ENCODE data around the gene CA14. TPM values are rescaled to one million over a fixed set of nuclear protein-coding genes. Genes with fewer than 3 reads are reported as not detected.

The CA14 gene
- total RNA-seq, 1 experiment from 2014 or later = 42.0 TPM

GRCh38 chr1:150293433-150294253 is 36.1 kb downstream of the CA14 start, which contains the start of gene MRPS21:
Gene MRPS21, plus strand, starts transcription at chr1:150293861. Its CDS starts 506 bp downstream, at chr1:150294367.
- Histone ChIP-seq H3T11ph (ENCODE audit: low read length) (peak within 1 kb of the TSS; percentile 99), H3K4me2 (ENCODE audit: insufficient read depth, insufficient read length, low read length) (peak within 1 kb of the TSS; percentile 99), H3K9ac (ENCODE audit: extremely low read depth, insufficient read length, low read length) (peak within 1 kb of the TSS; percentile 90), H2BK15ac (ENCODE audit: low read depth, low read length) (no peak within 1 kb of the TSS), H3K18ac (ENCODE audit: insufficient read length, low read depth, low read length) (peak within 1 kb of the TSS; percentile 99), H3K56ac (ENCODE audit: insufficient read length, low read depth, low read length) (peak within 1 kb of the TSS; percentile 41), H3K9me3 (ENCODE audit: control insufficient read depth, low read depth, low read length) (no peaks in the 10 kb centered on the region), H3K79me2 (ENCODE audit: insufficient read depth, low read length) (peaks cover 5% of the 10 kb centered on the region; the same call in 1 of the 2 replicates), H2BK12ac (ENCODE audit: insufficient read length, low read depth, low read length) (peak within 1 kb of the TSS; percentile 91), H3K23me2 (ENCODE audit: insufficient read length, low read depth, low read length, poor library complexity, severe bottlenecking) (peaks cover 9% of the 10 kb centered on the region), H2AK5ac (ENCODE audit: insufficient read length, low read length) (no peak within 1 kb of the TSS), H3K14ac (ENCODE audit: insufficient read depth, low read length) (peak within 1 kb of the TSS; percentile 95), H3K23ac (ENCODE audit: insufficient read length, low read depth, low read length) (peak within 1 kb of the TSS; percentile 2), H3K4ac (ENCODE audit: low read depth, low read length) (no peak within 1 kb of the TSS; the same call in 1 of the 2 replicates), H2BK5ac (ENCODE audit: insufficient read length, low read length) (peak within 1 kb of the TSS; percentile 42), H4K91ac (ENCODE audit: insufficient read length, low read depth, low read length) (no peak within 1 kb of the TSS), H3K79me1 (ENCODE audit: insufficient read depth, low read depth, low read length, poor library complexity, severe bottlenecking) (peaks cover 5% of the 10 kb centered on the region), H2BK120ac (ENCODE audit: low read depth, low read length, poor library complexity, severe bottlenecking) (peak within 1 kb of the TSS; percentile 86), H2AFZ (ENCODE audit: low read length) (no peak within 1 kb of the TSS), H3K4me1 (ENCODE audit: insufficient read depth, low read length) (no peaks in the 10 kb centered on the region), H2BK20ac (ENCODE audit: low read depth, low read length, poor library complexity, severe bottlenecking) (no peak within 1 kb of the TSS), H4K20me1 (ENCODE audit: control insufficient read depth, insufficient read depth, insufficient read length) (peaks cover under 1% of the 10 kb centered on the region), H4K5ac (ENCODE audit: insufficient read length, low read depth, low read length) (peak within 1 kb of the TSS; percentile 39), H4K8ac (replicated peaks; ENCODE audit: insufficient read length, low read depth, low read length) (peak within 1 kb of the TSS; percentile 43), H3K27me3 (ENCODE audit: insufficient read depth, low read length) (no peaks in the 10 kb centered on the region), H3K27ac (ENCODE audit: insufficient read length, low read depth, low read length) (peak within 1 kb of the TSS; percentile 82)
- no peaks in the 10 kb centered on the region for H3K27me3 Mint-ChIP-seq (ENCODE audit: low read depth)
- H3K27ac Mint-ChIP-seq = peak within 1 kb of the TSS; percentile 95 to 99 (median 97)
- peaks cover 28 to 44% (median 40%) of the 10 kb centered on the region in 3 experiments for H3K36me3 Mint-ChIP-seq (ENCODE audit: insufficient read depth in 1 of 3, low read depth in 3 of 3)
- no CpG with 5 or more reads among the region's 43 CpGs for WGBS (ENCODE audit: extremely low coverage, insufficient read length, low lambda C conversion rate)
- no peaks in the 10 kb centered on the region for H3K9me3 Mint-ChIP-seq
- TF ChIP-seq CTCF (conservative IDR thresholded peaks at IDR 0.05) = no peak
- H3K4me1 Mint-ChIP-seq = peaks cover 20 to 22% of the 10 kb centered on the region in 2 experiments
- DNase-seq = peak; percentile 95
- H3K4me3 Mint-ChIP-seq = peak within 1 kb of the TSS; percentile 93 to 97

All from H9 (cell line).